Left hindlimb (tissue), 1 donor: Measurements from ENCODE around the gene SEMA4D.

ENCODE experiments used
- DNase-seq: peaks from one replicate; pipeline ENCODE4 v3.0.0-alpha.2; 2018

Gene SEMA4D

DNA sequence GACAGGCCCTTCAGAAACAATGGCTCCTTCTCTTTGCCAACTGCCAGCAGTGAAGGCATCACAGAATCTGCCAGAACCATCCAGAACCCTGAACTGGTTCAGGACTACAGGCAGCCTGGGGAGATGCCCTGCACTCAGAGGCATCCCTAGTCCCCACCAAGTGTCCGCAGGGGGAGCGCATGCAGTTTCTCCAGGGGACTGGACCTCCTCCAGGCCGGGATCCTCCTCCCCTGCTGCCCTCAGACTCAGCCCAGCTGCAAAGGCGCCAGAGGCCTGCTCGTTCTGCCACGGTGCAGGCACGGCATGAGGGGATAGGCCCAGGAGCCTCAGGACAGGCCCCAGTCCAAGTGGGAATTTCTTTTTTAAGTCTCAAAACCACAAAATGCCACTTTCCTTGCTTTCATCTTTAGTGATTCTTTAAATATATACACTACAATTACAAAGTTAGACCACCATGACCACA, 72.0 kb downstream of the SEMA4D start:
- DNase-seq, result peak; percentile 73

DNA sequence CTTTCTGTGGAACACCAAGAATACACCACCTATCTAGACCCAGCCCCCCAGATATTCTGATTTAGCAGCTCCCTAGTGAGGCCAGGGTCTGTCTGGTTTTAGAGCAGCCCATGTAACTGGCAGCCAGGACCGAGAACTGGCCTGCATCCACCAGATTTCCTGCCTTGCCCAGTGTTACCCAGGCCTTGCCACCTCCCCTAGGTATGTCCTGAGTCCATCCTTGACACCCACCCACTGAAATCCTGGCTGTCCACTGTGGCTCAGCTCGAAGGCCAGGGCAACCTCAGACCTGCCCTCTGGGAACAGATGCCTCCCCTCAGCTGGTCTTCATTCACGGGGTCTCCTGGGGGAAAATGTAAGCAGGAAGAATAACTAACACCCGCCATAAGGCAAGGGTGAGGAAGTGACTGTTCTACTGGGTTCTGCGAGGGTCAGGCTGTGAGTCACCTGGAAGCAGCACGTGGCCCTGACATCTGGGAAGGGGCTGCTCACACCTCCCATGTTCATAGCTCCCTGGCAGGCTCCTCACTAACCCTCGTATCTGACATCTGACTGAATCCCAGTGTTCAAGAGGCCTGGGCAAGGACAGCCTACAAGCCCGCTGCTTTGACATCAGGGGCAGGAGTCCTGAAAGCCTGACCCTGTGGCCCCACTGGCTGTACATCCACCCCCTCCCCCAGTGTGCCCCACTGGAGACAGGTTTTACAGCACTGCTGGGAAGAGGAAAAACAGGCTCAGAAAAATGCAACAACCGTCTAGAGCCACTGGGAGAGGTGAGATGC, 72.7 kb downstream of the SEMA4D start:
- no peak for DNase-seq

DNA sequence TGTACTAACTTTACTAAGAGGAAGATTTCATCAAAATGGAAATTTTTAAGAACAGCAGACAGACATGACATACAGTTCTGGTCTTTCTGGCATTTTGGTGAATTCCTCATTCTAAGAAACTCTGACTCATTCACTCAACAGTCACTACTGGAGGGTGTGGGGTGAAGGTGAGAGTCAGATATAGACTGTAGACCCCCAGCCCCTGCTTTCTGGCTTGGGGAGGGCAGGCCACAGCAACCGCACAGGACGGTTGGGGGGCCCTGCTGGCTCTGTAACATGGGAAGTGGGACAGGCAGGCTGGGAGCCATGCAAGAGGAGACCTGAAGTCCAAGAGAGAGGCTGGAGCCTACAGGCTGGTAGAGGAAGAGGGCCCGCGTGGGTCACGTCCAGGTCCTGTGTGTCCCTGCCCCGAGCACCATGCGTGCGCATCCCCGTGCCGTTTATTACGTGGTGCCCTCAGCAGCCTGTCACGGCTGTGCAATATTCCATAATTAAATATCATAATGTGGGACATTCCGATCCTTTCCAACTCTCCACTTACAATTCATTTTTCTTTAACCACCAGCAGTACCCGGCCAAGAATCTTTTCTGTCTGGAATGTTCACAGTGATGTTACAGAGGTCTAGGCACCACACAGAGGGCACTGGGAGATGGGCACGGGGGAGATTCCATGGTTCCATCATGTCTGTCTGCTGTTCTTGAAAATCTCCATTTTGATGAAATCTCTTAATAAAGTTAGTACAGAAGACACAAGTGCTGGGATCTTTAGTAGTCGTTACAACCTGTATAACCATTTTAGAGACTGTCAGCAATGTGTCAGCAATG, 75.5 kb downstream of the SEMA4D start:
- DNase-seq, result no peak

DNA sequence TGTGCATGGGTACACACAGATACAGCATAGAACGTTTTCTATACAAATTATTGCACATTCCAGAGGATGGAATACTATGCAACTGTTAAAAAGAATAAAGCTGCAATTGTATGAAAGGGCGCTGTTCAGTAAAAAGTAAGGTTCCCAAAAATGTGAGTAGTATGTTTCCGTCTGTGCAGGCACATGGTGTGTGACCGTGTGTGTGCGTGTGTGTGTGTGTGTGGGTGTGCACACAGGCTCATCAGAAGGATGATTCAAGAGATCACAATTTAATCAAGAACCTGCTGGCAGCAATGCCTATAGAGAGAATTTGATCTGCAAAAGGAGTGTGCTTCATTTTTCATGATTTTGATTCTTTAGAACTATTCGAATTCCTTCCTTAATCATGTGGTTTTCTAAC, 76.3 kb downstream of the SEMA4D start:
- no peak for DNase-seq

DNA sequence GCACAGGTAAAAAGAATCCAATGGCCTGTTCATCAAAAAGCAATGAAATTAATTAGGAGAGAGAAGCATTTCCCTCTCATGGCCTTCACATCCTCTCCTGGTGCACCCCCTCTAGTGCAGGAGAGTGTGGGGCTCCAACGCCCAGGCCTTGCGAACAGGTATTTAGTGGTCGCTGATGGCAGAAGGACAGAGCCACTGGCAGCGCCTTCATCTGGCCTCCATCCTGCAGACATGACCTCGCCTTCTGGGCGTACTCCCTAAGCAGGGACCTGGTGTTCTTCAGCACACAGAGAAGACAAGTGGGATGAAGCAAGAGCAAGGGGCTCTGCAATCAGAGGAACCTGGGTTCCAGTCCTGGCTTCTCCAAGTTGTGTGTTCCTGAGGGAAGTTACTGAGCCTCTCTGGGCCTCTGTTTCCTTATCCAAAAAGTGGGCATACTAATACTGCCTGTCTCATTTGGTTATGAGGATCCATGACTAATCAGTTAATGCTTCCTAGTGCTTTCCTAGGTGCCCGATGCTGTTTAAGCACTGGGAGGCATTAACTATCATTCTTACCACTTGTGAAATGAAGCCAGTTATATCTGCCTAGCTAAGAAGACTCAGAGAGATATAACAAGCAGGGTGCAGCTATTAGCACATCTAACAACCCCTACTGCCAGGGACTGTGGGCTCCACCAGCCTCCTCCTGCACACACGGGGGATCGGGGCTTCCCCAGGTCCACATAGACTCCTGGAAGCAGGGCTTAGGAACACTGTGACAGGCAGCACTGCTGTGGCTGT, 77.3 kb downstream of the SEMA4D start:
- DNase-seq, result no peak

DNA sequence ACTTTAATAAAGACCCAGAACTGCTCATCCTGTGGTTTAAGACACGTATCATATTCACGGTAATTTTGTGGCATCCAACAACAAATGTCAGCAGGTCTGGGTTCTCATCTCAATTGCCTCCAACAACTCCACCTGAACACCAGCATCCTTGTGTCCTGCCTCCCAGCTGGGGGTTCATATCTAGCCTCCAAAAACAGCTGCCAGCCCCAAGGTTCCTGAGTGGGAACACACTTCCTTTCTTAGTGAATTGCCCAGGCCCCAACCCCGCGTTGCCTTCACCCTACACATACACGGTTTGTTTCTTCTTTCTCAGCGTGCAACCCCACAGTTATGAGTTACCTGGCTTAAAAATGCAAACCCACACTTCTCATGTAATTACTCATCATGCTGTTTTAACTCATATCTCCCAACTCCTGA, 77.9 kb downstream of the SEMA4D start:
- no peak for DNase-seq

DNA sequence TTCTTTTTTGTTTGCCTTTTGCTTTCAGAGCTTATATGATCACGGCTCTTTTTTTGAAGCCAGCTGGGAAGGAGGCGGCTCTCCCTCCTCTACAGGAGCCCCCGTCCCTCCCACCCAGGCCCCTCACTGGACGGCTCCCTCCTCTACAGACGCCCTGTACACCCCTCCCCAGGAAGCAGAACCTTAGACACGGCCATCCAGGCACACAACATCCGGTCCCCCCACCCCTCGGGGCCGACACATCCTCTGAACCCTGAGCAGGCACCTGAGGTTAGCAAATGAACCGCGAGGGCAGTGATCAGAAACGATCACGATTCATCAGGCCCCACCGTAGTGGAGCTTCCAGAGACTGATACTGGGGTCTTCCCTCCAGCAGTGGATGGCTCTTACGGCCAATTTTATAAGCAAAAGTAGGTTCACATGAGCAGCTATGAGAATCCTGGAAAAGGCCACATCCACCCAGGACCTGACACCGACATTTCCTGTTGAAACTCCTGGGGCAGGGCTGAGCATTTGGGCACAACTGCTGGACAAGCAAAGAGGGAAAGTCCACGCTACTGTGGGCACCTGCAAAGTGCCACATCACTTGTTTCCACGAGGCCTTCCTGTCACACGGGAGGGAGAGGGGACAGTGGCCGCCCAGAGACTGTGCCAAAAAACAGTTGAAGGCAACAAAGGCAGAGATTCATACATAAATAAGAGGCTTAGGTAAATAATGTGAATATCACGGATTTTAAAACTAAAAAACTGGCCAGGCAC, 78.9 kb downstream of the SEMA4D start:
- no peak for DNase-seq

DNA sequence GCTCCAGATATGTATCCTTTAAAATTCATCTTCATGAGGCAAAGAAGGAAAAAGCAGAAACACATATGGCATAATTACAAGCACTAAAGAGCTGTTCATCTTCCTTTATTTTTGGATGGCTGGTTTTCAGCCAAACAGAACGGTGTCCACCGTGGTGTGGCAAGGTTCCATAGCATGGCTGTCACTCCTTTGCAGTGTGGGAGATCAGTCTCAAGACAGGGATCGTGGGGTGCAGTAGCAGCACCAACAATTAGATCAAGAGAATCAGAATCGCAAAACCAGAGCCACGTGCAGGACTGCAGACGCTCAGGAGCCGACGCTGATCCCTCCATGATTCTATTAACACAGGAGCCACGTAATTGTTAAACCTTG, 79.5 kb downstream of the SEMA4D start:
- DNase-seq, result no peak

DNA sequence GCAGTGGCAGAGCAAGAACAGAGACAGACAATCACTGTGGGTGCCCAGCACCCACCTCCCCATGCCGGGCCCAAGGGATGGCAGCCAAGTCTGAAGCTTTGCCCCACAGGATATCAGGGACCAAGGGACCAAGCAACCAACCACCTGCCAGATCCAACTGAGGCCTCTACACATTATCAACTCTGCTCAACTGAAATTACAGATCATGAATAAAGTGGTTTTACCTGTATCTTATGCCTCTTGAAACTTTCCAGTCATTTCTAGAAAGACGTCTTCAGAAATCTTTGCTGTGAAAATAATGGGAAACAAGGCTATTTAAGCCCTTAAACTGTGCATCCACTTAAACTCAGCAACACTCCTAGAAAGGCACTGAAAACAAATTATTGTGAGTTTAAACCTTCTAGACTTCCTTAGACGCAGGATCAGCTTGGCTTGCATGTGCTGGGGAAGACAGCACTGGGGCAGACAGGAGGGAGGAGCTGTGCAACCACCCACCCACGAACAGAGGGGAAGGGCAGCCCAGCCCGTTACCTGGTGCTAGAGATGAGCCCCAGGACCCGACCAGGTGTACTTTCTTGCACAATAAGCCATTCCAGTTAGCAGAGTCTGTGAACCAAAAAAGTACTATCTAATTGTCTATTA, 80.0 kb downstream of the SEMA4D start:
- DNase-seq, result no peak

DNA sequence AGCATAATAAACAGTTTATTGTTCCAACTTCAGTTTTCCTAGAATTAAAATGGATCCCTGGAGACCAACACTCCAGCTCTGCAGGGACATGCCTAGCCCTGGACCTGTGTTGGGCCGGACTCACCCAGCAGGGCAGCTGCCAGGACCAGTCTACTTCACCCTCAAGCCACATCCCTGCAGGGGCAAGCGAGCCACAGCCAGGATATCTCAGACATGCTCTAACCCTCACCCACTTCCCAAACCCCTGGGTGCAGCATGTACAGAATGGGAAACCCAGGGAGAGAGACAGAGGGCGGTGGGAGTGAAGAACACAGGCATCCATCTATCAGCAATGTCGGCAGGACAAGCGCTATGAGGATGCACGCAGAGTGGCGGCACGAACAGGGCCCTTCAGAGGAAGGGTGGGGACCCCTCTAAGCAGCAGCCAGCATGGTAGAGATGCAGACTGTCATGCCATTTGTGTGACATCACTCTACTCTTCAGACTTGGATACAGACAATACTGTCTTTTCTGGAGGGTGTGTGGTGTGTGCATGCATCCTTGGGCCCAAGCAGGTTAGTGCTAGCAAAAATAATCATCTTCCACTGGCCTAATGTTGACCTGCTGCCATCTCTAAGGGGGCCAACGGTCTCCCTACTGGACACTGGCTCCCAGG, 83.1 kb downstream of the SEMA4D start:
- no peak for DNase-seq

DNA sequence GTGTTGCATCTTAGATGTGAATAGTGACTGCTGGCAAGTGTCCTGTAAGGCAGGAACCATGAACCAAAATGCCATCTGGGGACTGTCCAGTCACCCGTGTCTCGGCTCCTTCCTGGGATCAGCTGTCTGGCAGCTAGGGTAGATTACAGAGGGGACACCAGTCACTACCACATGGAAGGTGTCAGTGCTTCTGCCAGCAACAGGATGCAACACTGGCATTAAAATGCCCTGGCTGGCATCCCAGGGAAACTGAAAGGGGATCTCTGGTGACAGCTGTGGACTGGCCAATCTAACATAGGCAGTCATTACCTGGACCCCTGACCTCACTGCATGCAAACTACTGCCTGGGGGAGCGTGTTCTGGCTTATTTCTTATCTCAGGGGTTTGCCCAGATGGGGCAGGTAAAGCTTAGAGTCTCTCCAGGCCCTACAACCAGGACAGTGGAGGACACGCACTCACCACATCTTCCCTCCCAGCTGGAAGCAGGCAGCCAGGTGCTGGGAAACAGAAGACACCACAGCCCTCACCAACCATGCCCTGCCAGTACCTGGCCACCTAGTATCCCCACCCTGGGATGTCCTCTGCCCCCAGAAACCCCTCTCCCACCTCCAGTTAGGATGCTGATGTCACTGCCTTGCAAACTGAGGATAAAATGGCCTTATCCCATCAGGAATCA, 83.8 kb downstream of the SEMA4D start:
- DNase-seq, result no peak

DNA sequence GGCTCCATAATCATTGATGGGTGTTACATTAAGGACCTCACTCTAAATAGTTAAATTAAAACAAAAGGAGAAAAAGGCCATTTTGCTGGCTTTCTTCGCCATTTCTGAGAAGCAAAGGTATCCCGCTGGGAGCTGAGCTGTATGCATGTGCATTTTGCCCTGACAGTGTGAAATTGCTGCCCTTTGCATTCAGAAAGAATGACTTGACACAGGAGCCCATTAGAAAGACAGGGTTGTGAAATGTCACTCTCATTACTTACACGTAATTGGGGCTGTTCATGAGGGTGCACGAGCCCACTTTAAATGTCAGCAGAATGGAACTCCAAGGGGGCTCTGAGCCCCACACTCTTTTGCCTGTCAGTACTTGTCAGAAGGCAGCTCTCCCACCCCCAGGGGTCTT, 85.0 kb downstream of the SEMA4D start:
- no peak for DNase-seq

DNA sequence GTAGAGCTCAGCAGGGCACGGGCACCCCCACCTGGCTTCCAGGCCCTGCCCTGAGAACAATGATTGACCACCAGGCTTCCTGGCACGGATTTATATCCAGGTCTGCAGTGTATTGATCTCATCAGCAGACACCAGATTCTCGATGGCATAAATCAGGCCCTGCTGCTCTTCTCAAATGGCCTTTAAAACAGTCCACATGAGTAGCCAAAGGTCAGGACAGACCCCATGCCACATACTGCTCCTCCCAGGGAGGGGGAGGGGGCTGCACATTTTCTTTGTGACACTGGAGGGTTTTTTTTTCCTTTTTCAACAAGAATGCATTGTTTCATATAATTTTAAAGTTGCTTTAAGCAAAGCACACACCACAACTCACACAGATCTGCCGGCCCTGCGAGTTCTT, 85.4 kb downstream of the SEMA4D start:
- DNase-seq, result no peak

DNA sequence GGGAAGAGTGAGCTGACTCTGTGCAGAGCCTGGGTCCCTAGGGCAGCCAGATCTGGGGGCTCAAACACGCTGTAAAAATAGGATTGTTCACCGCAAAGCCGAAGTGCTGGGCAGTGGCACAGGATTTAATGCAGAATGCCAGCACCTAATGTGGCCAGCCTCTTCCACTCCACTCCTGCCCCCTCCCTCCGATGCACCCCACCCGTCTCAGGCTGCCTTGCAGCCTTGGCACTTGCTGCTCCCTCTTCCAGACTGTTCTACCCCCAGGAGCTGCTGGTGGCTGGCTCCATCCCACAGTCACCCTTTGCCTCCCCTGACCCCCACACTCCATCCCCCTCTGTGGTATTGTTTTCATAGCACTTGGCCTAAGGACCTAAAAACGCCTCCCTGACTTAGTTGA, 86.2 kb downstream of the SEMA4D start:
- no peak for DNase-seq

DNA sequence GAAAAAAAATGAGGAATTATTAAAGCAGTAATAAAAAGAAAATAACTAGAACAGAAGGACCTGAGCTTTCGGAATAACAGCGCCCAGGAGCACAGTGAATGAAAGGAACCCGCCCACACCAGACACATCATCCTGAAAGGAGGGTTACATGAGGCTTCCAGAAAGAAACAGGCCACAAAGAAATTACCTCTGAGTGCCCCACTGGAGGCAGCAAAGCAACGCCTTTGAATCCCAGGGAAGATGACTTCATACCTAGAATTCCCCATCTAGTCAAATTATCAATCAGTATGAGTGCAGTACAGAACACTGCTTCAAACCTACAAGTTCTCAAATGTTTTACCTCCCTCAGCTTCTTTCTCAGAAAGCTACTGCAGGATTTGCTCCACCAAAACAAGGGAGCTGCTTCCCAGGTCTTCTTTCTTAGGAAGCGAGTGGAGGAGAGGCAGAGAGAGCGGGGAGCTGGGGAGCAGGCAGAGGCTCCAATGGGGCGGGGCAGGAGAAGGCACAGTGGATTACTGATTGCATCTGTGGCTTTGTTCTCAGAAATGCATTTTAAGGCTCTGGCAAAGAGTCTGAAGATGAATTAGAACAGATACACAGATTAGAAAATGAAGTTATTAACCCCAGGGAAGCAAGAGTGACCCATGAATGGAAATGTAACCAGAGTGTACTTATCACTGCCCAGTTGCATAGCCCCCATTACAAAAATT, 87.1 kb downstream of the SEMA4D start:
- no peak for DNase-seq

DNA sequence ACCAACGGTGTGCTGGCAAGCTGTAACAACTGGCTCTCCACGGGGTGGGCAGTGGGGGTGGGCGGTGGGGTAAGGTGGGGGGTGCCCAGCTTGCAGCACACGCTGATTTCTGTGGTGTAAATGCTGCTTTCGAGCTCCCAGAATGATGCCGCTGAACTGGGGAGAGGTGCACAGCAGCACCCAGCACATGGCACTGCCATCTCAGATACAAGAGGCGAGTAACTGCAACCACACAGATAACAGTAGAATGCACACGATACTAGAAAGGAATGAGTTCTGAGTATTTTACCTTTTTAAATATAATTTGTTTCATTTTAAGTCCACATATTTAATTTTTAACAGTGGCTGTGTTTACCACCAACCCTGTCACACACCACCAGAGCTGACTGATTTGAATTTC, 87.9 kb downstream of the SEMA4D start:
- DNase-seq, result no peak

DNA sequence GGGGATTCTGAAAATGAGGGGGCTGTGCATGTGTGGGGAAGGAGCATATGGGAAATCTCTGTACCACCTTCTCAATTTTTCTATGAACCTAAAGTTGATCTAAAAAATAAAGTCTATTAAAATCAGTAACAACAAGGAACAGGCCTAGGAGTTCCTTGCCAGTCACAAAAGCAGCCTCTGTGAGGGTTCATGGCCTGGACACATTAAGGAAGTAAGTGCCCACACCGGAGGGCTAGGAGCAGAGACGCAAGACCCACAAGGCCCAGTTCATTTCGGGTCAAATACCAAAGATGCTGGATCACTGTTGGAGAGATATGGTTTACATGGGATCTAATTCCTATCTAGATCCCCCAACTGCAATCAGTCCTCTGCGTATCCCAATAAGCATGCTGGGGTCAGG, 88.4 kb downstream of the SEMA4D start:
- DNase-seq, result no peak

DNA sequence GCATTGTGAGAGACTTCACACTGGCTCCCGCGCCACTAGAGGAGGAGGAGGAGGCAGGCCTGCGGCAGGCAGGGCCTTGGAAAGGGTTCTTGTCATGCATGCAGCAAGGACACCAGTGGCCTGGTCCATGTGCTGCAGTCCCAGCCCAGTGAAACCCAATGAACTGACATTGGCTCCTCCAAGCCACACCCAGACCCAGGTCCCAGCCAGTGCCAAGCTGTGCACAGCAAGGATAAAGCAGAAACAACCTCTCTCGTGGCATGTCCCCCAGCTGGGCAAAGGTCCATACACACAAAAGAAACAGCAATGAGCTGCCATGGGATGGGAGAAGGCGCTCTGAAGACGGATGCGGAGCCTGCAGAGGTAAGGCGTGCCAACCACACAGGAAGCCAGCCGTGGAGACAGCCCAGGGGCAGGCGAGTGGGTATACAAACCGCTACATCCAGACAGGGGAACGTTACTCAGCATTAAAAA, 89.2 kb downstream of the SEMA4D start:
- DNase-seq, result no peak

DNA sequence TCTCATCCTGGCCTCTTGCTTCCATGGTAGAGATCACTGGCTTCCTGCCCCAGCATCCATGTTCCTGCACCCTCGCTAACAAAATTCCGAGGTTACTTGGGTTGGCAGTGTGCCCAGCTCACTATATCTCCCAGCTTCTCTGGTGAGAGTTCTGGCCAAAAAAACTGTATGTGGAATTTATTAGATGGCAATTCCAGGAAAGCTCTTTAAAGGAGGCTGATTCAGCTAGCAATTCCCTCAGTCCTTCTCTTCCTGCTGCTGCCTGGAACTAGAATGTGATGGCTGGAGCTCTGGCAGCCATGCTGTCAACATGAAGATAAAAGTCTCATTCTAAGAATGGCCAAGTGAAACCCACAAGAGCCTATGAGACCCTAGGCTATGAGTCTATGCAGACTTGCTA, 90.8 kb downstream of the SEMA4D start:
- DNase-seq, result no peak

DNA sequence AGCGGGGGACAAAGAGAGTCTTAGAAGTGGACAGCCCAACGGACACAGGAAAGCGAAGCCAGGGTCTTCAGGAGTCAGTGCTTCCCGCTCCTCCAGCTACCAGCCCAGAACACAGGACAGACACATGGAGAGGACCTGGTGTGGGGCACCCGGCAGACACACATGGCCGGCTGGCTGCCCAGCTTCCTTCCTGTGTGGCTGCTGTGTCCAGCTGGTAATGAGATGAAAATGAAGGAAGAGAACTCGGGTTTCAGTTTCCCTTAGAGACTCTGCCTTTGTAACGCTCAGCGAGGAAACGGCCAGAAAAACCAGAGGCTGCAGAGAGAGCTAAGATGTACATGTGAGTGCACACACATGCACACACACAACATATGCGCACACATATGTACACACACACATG, 92.1 kb downstream of the SEMA4D start:
- DNase-seq, result no peak
